ENCODE data around the gene SSH3. TPM values are rescaled to one million over a fixed set of nuclear protein-coding genes. Genes with fewer than 3 reads are reported as not detected.

SSH3 gene
- total and polyA plus RNA-seq, 2 of the 8 experiments (the other 6 are each of a cell fraction or from before 2014, with no cell fraction given): 16.9 to 19.8 TPM

DNA sequence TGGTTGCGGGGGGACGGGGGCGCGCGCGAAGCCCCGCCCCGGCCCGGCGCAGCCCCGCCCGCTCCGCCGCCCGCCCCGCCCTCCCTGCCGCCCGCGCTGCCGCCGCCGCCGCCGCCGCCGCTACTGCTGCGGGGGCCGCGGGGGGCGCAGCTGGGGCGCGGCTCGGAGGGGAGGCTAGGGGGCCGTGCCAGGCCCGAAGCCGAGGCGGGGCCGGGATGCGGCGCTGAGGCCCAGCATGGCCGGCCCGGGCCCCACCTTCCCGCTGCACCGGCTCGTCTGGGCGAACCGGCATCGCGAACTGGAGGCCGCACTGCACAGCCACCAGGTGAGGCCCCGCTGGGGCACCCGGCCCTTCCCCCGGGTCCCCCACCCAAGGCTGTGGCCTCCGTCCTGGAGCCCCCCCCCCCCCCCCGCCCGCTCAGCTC, 14.1 kb upstream of the SSH3 start, which contains the start of gene ANKRD13D:
TSS of gene ANKRD13D (plus strand) at position 78 of the 425 bp plus-strand sequence. CDS start at position 236, 158 bp downstream.
- DNase-seq (ENCODE audit: low read depth in 1 of 2, low spot score in 2 of 2): no peak
- H3K56ac ChIP-seq (replicated peaks; ENCODE audit: insufficient read length, low read depth, low read length): peak within 1 kb of the TSS; percentile 98
- peak within 1 kb of the TSS; percentile 67 to 81 (median 74) for H3K9ac ChIP-seq (replicated peaks in 1 of 4; ENCODE audit: extremely low read depth in 1 of 4, low read depth in 3 of 4, low read length in 3 of 4)
- H4K8ac ChIP-seq (ENCODE audit: extremely low read depth, insufficient read depth, low read length): peak within 1 kb of the TSS; percentile 73
- H3K27me3 ChIP-seq (replicated peaks in 1 of 4; ENCODE audit: control insufficient read depth in 3 of 4, extremely low read depth in 1 of 4, insufficient read depth in 3 of 4, low read length in 3 of 4): no peaks in the 10 kb centered on the region
- H2AK5ac ChIP-seq (ENCODE audit: low read depth, low read length): peak within 1 kb of the TSS; percentile 89; the same call in 1 of the 2 replicates
- H3K9me3 ChIP-seq (ENCODE audit: insufficient read depth in 2 of 2, low read depth in 1 of 2, low read length in 1 of 2): no peaks in the 10 kb centered on the region
- peak within 1 kb of the TSS; percentile 95; the same call in 1 of the 2 replicates for H2BK5ac ChIP-seq (ENCODE audit: low read depth, low read length)
- H3K27ac ChIP-seq (ENCODE audit: low read depth, low read length): peak within 1 kb of the TSS; percentile 86
- H3K23me2 ChIP-seq (ENCODE audit: low read depth, low read length): peaks cover 7% of the 10 kb centered on the region; the same call in 1 of the 2 replicates
- H3K23ac ChIP-seq (ENCODE audit: insufficient read length): no peak within 1 kb of the TSS
- H3K79me1 ChIP-seq (ENCODE audit: low read depth, low read length): no peaks in the 10 kb centered on the region; the same call in 1 of the 2 replicates
- ChIA-PET POLR2A (ENCODE audit: partially characterized antibody) (interaction anchor here (0.6 to 7.9 kb wide), 10 partner anchors 10 to 172 kb away, joined by 3 to 106 read pairs (median 10); partner anchors contain the start of genes GRK2 and SSH3), CTCF (ENCODE audit: partially characterized antibody) (interaction anchor here (0.5 to 5.9 kb wide), 12 partner anchors 11 to 235 kb away, joined by 3 to 47 read pairs (median 6); partner anchors contain the start of gene SSH3)
- H2BK20ac ChIP-seq (ENCODE audit: low read length): peak within 1 kb of the TSS; percentile 21; the same call in 1 of the 2 replicates
- peak within 1 kb of the TSS; percentile 94 for H4K5ac ChIP-seq (ENCODE audit: insufficient read length, low read depth, low read length)
- H2AFZ ChIP-seq (ENCODE audit: low read length): peak within 1 kb of the TSS; percentile 35; the same call in 1 of the 2 replicates
- no peaks in the 10 kb centered on the region; a peak in 1 of 4 replicates for H3K79me2 ChIP-seq (ENCODE audit: control insufficient read depth in 1 of 2, insufficient read depth in 2 of 2, low read length in 2 of 2)
- peaks cover 0 to 4% of the 10 kb centered on the region in 2 experiments for H4K20me1 ChIP-seq (replicated peaks in 1 of 2; ENCODE audit: control insufficient read depth in 1 of 2, insufficient read depth in 2 of 2, low read length in 2 of 2)
- peak within 1 kb of the TSS; percentile 93 for H3K18ac ChIP-seq (ENCODE audit: extremely low read depth, low read length)
- peak within 1 kb of the TSS; percentile 58 to 85 (median 72) for H3K4me3 ChIP-seq (ENCODE audit: extremely low read depth in 1 of 4, insufficient read depth in 2 of 4, low read depth in 3 of 4, low read length in 4 of 4)
- peak within 1 kb of the TSS; percentile 74 to 99 for H3K4me2 ChIP-seq (ENCODE audit: insufficient read depth in 1 of 2, low read depth in 2 of 2, low read length in 2 of 2)
- H2BK120ac ChIP-seq (replicated peaks; ENCODE audit: low read depth, low read length): no peak within 1 kb of the TSS
- H3K4ac ChIP-seq (replicated peaks; ENCODE audit: insufficient read length, low read depth, low read length): peak within 1 kb of the TSS; percentile 97
- no peak within 1 kb of the TSS for H3K14ac ChIP-seq (ENCODE audit: insufficient read length)
- H4K91ac ChIP-seq (replicated peaks; ENCODE audit: insufficient read length, low read length): peak within 1 kb of the TSS; percentile 98
- no peak for FAIRE-seq
- WGBS, 2 experiments (ENCODE audit: extremely low coverage in 1 of 2, insufficient coverage in 1 of 2, insufficient read length in 1 of 2, insufficient replicate concordance in 2 of 2, low coverage in 1 of 2, low lambda C conversion rate in 2 of 2, missing lambda C conversion rate in 1 of 2): no CpG with 5 or more reads among the region's 56 CpGs
- peaks cover 0 to 18% (median 11%) of the 10 kb centered on the region in 4 experiments; a peak in 6 of 7 replicates for H3K4me1 ChIP-seq (replicated peaks in 1 of 4; ENCODE audit: control insufficient read depth in 3 of 4, insufficient read depth in 4 of 4, low read length in 3 of 4)
- peak within 1 kb of the TSS; percentile 61; the same call in 1 of the 2 replicates for H2BK15ac ChIP-seq (ENCODE audit: low read length)
- H2BK12ac ChIP-seq (ENCODE audit: low read depth, low read length): peak within 1 kb of the TSS; percentile 68; the same call in 1 of the 2 replicates
- TF ChIP-seq CBX8 (IDR thresholded peaks at IDR 0.05; ENCODE audit: borderline replicate concordance, low read depth, low read length) (no peak), KDM4A (IDR thresholded peaks at IDR 0.05; ENCODE audit: low read depth, low read length, severe bottlenecking) (peak; percentile 22)
- H3K36me3 ChIP-seq (ENCODE audit: control insufficient read depth in 2 of 4, insufficient read depth in 4 of 4, low read length in 3 of 4): peaks cover 2 to 19% (median 3%) of the 10 kb centered on the region in 4 experiments; a peak in 5 of 8 replicates
